Heart left ventricle (tissue), 16 donors: ENCODE results near the gene QRICH1. TPM values are rescaled to one million over a fixed set of nuclear protein-coding genes. Genes with fewer than 3 reads are reported as not detected.
A peak's percentile ranks its signal among the peaks of the same experiment; 100 is the strongest.

Source experiments
- ATAC-seq, 4 donors: fragments of 200-7000 bp; cut with Tn5 transposase; one replicate each; pipeline ENCODE4 v1.9.1; 2020 to 2022; ENCODE audit warnings: moderate library complexity in 4 of 4, mild to moderate bottlenecking in 3 of 4, moderate number of reproducible peaks in 1 of 4
- DNase-seq, 5 donors: peaks; one replicate each; pipeline ENCODE4 v3.0.0-alpha.2; 2020
- H3K27ac ChIP-seq, 12 donors: fragments of 200-600 bp; sonication (generic) in 4 of 12; one replicate each; pipeline versions ENCODE4 v1.5.0 to v1.8.0; 2016 to 2022; ENCODE audit warnings: mild to moderate bottlenecking in 2 of 12
- H3K27me3 ChIP-seq, 9 donors: fragments of 200-600 bp; sonication (generic) in 2 of 9; one replicate each; pipeline versions ENCODE4 v1.5.1 to v1.8.0; 2016 to 2022; ENCODE audit warnings: mild to moderate bottlenecking in 3 of 9
- H3K36me3 ChIP-seq, 9 donors: fragments of 200-600 bp; sonication (generic) in 2 of 9; one replicate each; pipeline versions ENCODE4 v1.5.0 to v1.8.0; 2018 to 2022; ENCODE audit warnings: mild to moderate bottlenecking in 2 of 9
- H3K4me1 ChIP-seq, 12 donors: fragments of 200-600 bp; sonication (generic) in 4 of 12; one replicate each; pipeline versions ENCODE4 v1.5.0 to v1.8.0; 2016 to 2022; ENCODE audit warnings: mild to moderate bottlenecking in 3 of 12
- H3K4me3 ChIP-seq, 12 donors: fragments of 200-600 bp; sonication (generic) in 4 of 12; one replicate each; pipeline versions ENCODE4 v1.5.0 to v1.8.0; 2017 to 2022; ENCODE audit warnings: mild to moderate bottlenecking in 9 of 12, moderate library complexity in 4 of 12
- H3K9me3 ChIP-seq, 12 donors: fragments of 200-600 bp; sonication (generic) in 4 of 12; one replicate each; pipeline versions ENCODE4 v1.5.0 to v1.8.0; 2016 to 2022; ENCODE audit warnings: mild to moderate bottlenecking in 1 of 12
- CTCF ChIP-seq, 12 donors: fragments of 200-600 bp; sonication (generic) in 4 of 12; IDR thresholded peaks; one replicate each; pipeline versions ENCODE4 v1.5.0 to v1.8.0; 2018 to 2022; ENCODE audit warnings: antibody characterized with exemption in 12 of 12, mild to moderate bottlenecking in 5 of 12
- POLR2A ChIP-seq, 2 donors: fragments of 450-650 bp; IDR thresholded peaks; one replicate each; pipeline ENCODE4 v1.6.1; 2017; ENCODE audit warnings: antibody characterized with exemption in 2 of 2, mild to moderate bottlenecking in 2 of 2, moderate library complexity in 2 of 2
- WGBS, 4 donors: extraction: QIAGEN DNeasy Blood & Tissue Kit in 2 of 4; methylation state at CpG; one replicate each; pipeline versions ENCODE4 v1.1.5 to v1.1.7; 2013 to 2018; 5-methylcytosine and 5-hydroxymethylcytosine counted together
- intact Hi-C, 10 donors: fragments of 100-400 bp; cut with DNase I; formaldehyde crosslinking; loops; one replicate each; pipeline versions ENCODE4 v1.11.1 to v1.14.2; 2022
- polyA plus RNA-seq, 2 donors: library from polyadenylated mRNA; stranded (reverse); fragments of 200-250 nt; gene quantifications; one replicate each; pipeline ENCODE4 v1.2.3, GENCODE V29; 2013
- total RNA-seq, 9 donors: library from RNA; depleted of rRNA in 2 of 9; stranded (reverse); fragments of >200 nt in 2 of 9; fragmentation: NEBNext Ultra II Directional in 3 of 9; extraction: Animal tissue kit (Norgen Biotek cat#: 25700) in 3 of 9; gene quantifications; one replicate each; pipeline versions ENCODE4 v1.1.0 to v1.2.4, GENCODE V29; 2016 to 2023
- donor health status: ischemic (EF 13 %, LVEDD 7.1; RV severe dilation, severe dysfunction).
- donor health status: healthy with polysubstance abuse.
- donor health status: DM: no; HTN: yes; CAD: no.
- donor health status: DM: no; HTN: no; CAD: no.
- donor health status: ischemic (EF 25% LVEDD 6.9; RV normal size, moderate dysfunction).
- donor health status: ischemic (EF 25% LVEDD 5.7; RV mildly dilated, moderate dysfunction).
- donor health status: healthy.
- donor health status: DM: yes; HTN: yes; CAD: no.
- donor health status: ischemic (EF 35%, LVEDD 5.7; RV mildly dilated, moderate dysfunction).
- donor health status: nonischemic (EF 11% LVEDD 7.7; RV severe dilation, severe dysfunction).
- donor health status: DM: yes; HTN: yes; CAD: no.
- donor health status: PGD.
- donor health status: ischemic (EF 29% LVEDD 5.4; RV normal size, mild dysfunction).
- donor health status: nonischemic (EF 23%, LVEDD 6.1; RV moderate dilation, normal function).

The QRICH1 gene
- total and polyA plus RNA-seq, 11 donors, result 20.0 to 91.6 (median 54.9) TPM

GRCh38 chr3:48989796-48990635 lies 103.9 kb downstream of the QRICH1 start, which contains the start of gene P4HTM:
P4HTM (plus strand) TSS chr3:48990241; CDS start chr3:48990257, 16 bp downstream.
- peaks cover 0 to 25% (median 14%) of the 10 kb centered on the region in 9 donors for H3K36me3 ChIP-seq
- no peaks in the 10 kb centered on the region for H3K27me3 ChIP-seq
- peaks cover 0 to 36% (median 22%) of the 10 kb centered on the region in 12 donors for H3K4me1 ChIP-seq
- peak within 1 kb of the TSS; percentile 68 to 98 (median 90) for H3K27ac ChIP-seq
- H3K9me3 ChIP-seq, result no peaks in the 10 kb centered on the region
- TF ChIP-seq POLR2A (IDR thresholded peaks at IDR 0.05) (peak in 1 of 2 donors; percentile 51), CTCF (IDR thresholded peaks at IDR 0.05) (peak in 9 of 12 donors; percentile 22 to 61 (median 40))
- ATAC-seq, result peak; percentile 67 to 91 (median 88)
- intact Hi-C loops, result loop anchor here in 7 of 10 donors (2.0 to 10.0 kb wide), 5 partner anchors 31 to 457 kb away; partner anchors contain the start of gene QRICH1 (in 2 of the 7)
- peak within 1 kb of the TSS; percentile 63 to 95 (median 87) for H3K4me3 ChIP-seq
- 0 to 1% (median 0%) methylated on average over 27 to 91 of the region's 91 CpGs for WGBS, 4 donors
- peak; percentile 87 to 92 (median 91) for DNase-seq

- TF ChIP-seq CTCF (IDR thresholded peaks at IDR 0.05) (no peak), POLR2A (IDR thresholded peaks at IDR 0.05) (no peak)
- ATAC-seq, result no peak
- Histone ChIP-seq H3K4me3 (peak overlapping the region; percentile 63 to 95 (median 87)), H3K36me3 (peaks cover 0 to 31% (median 21%) of the 10 kb centered on the region in 9 donors), H3K9me3 (no peaks in the 10 kb centered on the region), H3K27ac (peak overlapping the region; percentile 68 to 98 (median 90)), H3K27me3 (no peaks in the 10 kb centered on the region), H3K4me1 (peaks cover 0 to 36% (median 22%) of the 10 kb centered on the region in 12 donors)
- intact Hi-C loops, result loop anchor here in 6 of 10 donors (2.0 to 10.0 kb wide), 5 partner anchors 32 to 458 kb away; partner anchors contain the start of gene QRICH1 (in 2 of the 6)
- no peak for DNase-seq
- 4 to 13% (median 7%) methylated on average over 12 to 21 of the region's 21 CpGs for WGBS, 4 donors
Measured at GRCh38 chr3:48989126-48989795, 104.6 kb downstream of the QRICH1 start.

GRCh38 chr3:48985831-48986376 lies 108.0 kb downstream of the QRICH1 start:
- TF ChIP-seq CTCF (IDR thresholded peaks at IDR 0.05) (no peak), POLR2A (IDR thresholded peaks at IDR 0.05) (no peak)
- WGBS, 4 donors, result 84 to 92% (median 91%) methylated on average over 7 of the region's 7 CpGs
- Histone ChIP-seq H3K27ac (no peak overlapping the region), H3K36me3 (peaks cover 0 to 61% (median 55%) of the 10 kb centered on the region in 9 donors), H3K4me1 (peaks cover 0 to 25% (median 11%) of the 10 kb centered on the region in 12 donors), H3K9me3 (no peaks in the 10 kb centered on the region), H3K4me3 (no peak overlapping the region), H3K27me3 (no peaks in the 10 kb centered on the region)
- intact Hi-C loops, result loop anchor here in 6 of 10 donors (5.0 to 10.0 kb wide), 3 partner anchors 109 to 461 kb away; partner anchors contain the start of gene QRICH1 (in 1 of the 6)
- ATAC-seq (no peak), DNase-seq (no peak)
